ENCODE results near the gene TMCO2. TPM values are rescaled to one million over a fixed set of nuclear protein-coding genes. Genes with fewer than 3 reads are reported as not detected.
A peak's percentile ranks its signal among the peaks of the same experiment; 100 is the strongest.

TMCO2 gene
- total and polyA plus RNA-seq, 2 donors: not detected

DNA sequence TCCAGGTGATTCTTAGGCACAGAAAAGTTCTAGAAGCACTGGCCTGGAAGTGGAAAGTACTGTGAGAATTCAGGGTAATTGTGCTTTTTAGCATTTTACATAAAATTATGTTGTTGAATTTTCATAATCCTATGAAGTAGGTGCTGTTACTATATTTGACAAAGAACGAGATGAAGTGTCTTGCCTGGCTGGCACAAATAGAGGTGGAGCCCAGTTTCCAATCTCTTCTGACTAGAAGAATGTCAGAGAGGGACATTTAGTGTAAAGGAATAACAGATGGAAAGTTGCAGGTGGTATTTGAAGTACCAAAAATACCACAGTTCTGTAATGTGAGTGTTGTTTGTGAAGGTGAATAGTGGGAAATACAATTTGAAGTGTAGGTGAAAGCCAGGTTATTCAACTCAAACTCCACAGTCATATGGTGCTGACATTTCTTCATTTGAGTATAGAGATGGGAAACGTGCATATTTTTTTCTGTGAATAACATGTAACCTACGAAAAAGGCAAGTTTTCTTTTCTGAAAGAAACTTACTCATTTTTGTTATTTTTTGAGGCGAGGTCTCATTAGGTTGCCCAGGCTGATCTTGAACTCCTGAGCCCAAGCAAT is 3.5 kb upstream of the TMCO2 start:
- no peak overlapping the region for H3K27ac ChIP-seq (ENCODE audit: low read depth)
- 68% methylated on average over 4 of the region's 4 CpGs for WGBS
- DNase-seq (ENCODE audit: extremely low spot score): no peak
- H3K4me3 ChIP-seq (ENCODE audit: low read depth, low read length): no peak overlapping the region
- no peaks in the 10 kb centered on the region for H3K36me3 ChIP-seq (ENCODE audit: insufficient read depth)
- H3K4me1 ChIP-seq (ENCODE audit: insufficient read depth): no peaks in the 10 kb centered on the region

- Histone ChIP-seq H3K27ac (ENCODE audit: low read depth) (no peak overlapping the region), H3K4me1 (ENCODE audit: insufficient read depth) (no peaks in the 10 kb centered on the region), H3K36me3 (ENCODE audit: insufficient read depth) (no peaks in the 10 kb centered on the region), H3K4me3 (ENCODE audit: low read depth, low read length) (no peak overlapping the region)
- DNase-seq (ENCODE audit: extremely low spot score): no peak
- WGBS: 94% methylated on average over 3 of the region's 3 CpGs
Observed at GRCh38 chr1:40245686-40246085, 2.1 kb upstream of the TMCO2 start.

GRCh38 chr1:40248412-40248811 is 675 bp downstream of the TMCO2 start:
- no peak overlapping the region for H3K27ac ChIP-seq (ENCODE audit: low read depth)
- H3K36me3 ChIP-seq (ENCODE audit: insufficient read depth): no peaks in the 10 kb centered on the region
- H3K4me1 ChIP-seq (ENCODE audit: insufficient read depth): no peaks in the 10 kb centered on the region
- no peak for DNase-seq (ENCODE audit: extremely low spot score)
- H3K4me3 ChIP-seq (ENCODE audit: low read depth, low read length): no peak overlapping the region

- Histone ChIP-seq H3K27ac (ENCODE audit: low read depth) (no peak overlapping the region), H3K4me3 (ENCODE audit: low read depth, low read length) (no peak overlapping the region), H3K36me3 (ENCODE audit: insufficient read depth) (no peaks in the 10 kb centered on the region), H3K4me1 (ENCODE audit: insufficient read depth) (no peaks in the 10 kb centered on the region)
- WGBS: 74% methylated on average over 4 of the region's 4 CpGs
- no peak for DNase-seq (ENCODE audit: extremely low spot score)
Observed at GRCh38 chr1:40251456-40251855, 3.7 kb downstream of the TMCO2 start.

DNA sequence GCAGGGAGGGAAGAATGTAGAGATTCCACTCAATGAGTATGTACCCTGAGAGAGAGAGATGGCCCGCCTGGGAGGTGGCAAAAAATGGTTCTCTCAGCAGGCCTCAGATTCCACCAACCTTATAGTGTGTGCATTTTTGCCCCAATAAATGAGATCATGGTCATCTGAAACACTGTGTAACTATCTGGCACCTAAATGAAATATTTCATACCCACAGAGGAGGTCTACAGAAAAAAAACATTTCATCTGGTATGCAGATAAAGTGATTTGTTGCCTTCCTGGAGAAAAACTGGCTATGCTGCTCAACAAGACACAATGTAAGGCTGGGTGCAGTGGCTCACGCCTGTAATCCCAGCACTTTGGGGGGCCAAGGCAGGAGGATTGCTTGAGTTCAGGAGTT is 4.9 kb downstream of the TMCO2 start:
- Histone ChIP-seq H3K4me1 (ENCODE audit: insufficient read depth) (no peaks in the 10 kb centered on the region), H3K36me3 (ENCODE audit: insufficient read depth) (no peaks in the 10 kb centered on the region), H3K4me3 (ENCODE audit: low read depth, low read length) (no peak overlapping the region), H3K27ac (ENCODE audit: low read depth) (no peak overlapping the region)
- DNase-seq (ENCODE audit: extremely low spot score): no peak
- WGBS: 66% methylated on average over 2 of the region's 2 CpGs

- Histone ChIP-seq H3K36me3 (ENCODE audit: insufficient read depth) (no peaks in the 10 kb centered on the region), H3K4me1 (ENCODE audit: insufficient read depth) (no peaks in the 10 kb centered on the region), H3K27ac (ENCODE audit: low read depth) (no peak overlapping the region), H3K4me3 (ENCODE audit: low read depth, low read length) (no peak overlapping the region)
- no peak for DNase-seq (ENCODE audit: extremely low spot score)
Observed at GRCh38 chr1:40255231-40255630, 7.5 kb downstream of the TMCO2 start.

DNA sequence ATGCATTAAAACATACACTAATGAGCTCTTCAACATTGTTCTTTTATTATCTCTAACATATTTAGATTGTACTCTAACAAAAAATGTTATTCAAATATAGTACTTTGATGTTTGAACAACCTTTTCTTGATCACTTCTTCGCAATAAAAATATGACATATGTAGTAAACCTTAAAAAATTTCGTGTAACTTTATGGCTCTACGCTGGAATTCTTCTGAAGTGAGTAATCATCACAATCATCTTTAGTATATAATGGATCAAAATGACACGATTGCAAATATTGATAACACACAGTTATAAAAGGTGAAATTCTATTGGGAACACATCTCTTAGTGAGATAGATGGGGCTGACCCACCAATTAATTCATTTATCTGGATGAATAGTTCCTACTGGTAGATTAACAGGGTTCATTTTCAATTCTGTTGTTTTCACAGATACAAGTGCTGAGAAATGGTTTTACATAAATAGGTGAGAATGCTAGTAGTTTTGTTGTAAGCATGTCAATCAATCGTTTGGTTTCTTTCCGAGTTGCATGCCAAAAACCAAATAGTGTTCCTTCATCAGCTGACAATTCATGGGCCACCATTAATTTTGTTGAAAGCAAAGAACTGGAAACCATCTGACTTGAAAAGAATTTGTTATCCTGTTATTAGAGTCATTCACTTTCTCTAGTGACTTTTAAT is 8.8 kb downstream of the TMCO2 start:
- no peak overlapping the region for H3K27ac ChIP-seq (ENCODE audit: low read depth)
- no peaks in the 10 kb centered on the region for H3K36me3 ChIP-seq (ENCODE audit: insufficient read depth)
- no peak overlapping the region for H3K4me3 ChIP-seq (ENCODE audit: low read depth, low read length)
- H3K4me1 ChIP-seq (ENCODE audit: insufficient read depth): no peaks in the 10 kb centered on the region
- no peak for DNase-seq (ENCODE audit: extremely low spot score)
- 67% methylated on average over 6 of the region's 6 CpGs for WGBS

DNA sequence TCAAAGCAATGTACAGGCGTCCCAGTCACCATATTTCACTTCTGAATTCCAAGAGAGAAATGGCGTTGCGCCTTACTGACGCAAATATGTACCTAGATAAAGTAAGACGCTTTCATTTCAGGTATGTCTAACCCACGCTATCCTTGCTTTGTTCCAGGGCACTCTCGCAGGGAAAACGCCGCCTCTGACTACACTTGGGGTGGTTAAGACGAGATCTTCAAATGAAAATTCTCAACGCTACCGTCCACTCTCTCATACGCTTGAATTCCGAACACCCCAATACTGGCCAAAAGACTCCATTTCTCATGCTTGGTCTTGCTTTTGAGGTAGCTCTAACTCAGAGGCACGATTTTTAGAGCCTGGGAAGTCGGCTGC is 9.6 kb downstream of the TMCO2 start:
- no peaks in the 10 kb centered on the region for H3K36me3 ChIP-seq (ENCODE audit: insufficient read depth)
- DNase-seq (ENCODE audit: extremely low spot score): no peak
- H3K4me1 ChIP-seq (ENCODE audit: insufficient read depth): no peaks in the 10 kb centered on the region
- H3K4me3 ChIP-seq (ENCODE audit: low read depth, low read length): peak overlapping the region; percentile 84
- under 1% methylated on average over 16 of the region's 16 CpGs for WGBS
- H3K27ac ChIP-seq (ENCODE audit: low read depth): peak overlapping the region; percentile 98

GRCh38 chr1:40257688-40258444 is 10.1 kb downstream of the TMCO2 start, which contains the start of gene ZMPSTE24:
ZMPSTE24 (plus strand) TSS chr1:40258236; CDS start chr1:40258272, 36 bp downstream.
- under 1% methylated on average over 48 of the region's 48 CpGs for WGBS
- peak; percentile 94 for DNase-seq (ENCODE audit: extremely low spot score)
- no peaks in the 10 kb centered on the region for H3K4me1 ChIP-seq (ENCODE audit: insufficient read depth)
- H3K36me3 ChIP-seq (ENCODE audit: insufficient read depth): no peaks in the 10 kb centered on the region
- peak within 1 kb of the TSS; percentile 98 for H3K27ac ChIP-seq (ENCODE audit: low read depth)
- peak within 1 kb of the TSS; percentile 84 for H3K4me3 ChIP-seq (ENCODE audit: low read depth, low read length)

GRCh38 chr1:40258445-40258769 is 10.7 kb downstream of the TMCO2 start:
- Histone ChIP-seq H3K4me3 (ENCODE audit: low read depth, low read length) (peak overlapping the region; percentile 84), H3K36me3 (ENCODE audit: insufficient read depth) (no peaks in the 10 kb centered on the region), H3K27ac (ENCODE audit: low read depth) (no peak overlapping the region), H3K4me1 (ENCODE audit: insufficient read depth) (no peaks in the 10 kb centered on the region)
- no peak for DNase-seq (ENCODE audit: extremely low spot score)
- WGBS: 0% methylated on average over 10 of the region's 10 CpGs

- Histone ChIP-seq H3K27ac (ENCODE audit: low read depth) (no peak overlapping the region), H3K36me3 (ENCODE audit: insufficient read depth) (peaks cover 9% of the 10 kb centered on the region), H3K4me1 (ENCODE audit: insufficient read depth) (no peaks in the 10 kb centered on the region), H3K4me3 (ENCODE audit: low read depth, low read length) (no peak overlapping the region)
- 79% methylated on average over 3 of the region's 3 CpGs for WGBS
- no peak for DNase-seq (ENCODE audit: extremely low spot score)
Observed at GRCh38 chr1:40264354-40264781, 16.6 kb downstream of the TMCO2 start.

- Histone ChIP-seq H3K36me3 (ENCODE audit: insufficient read depth) (peaks cover 9% of the 10 kb centered on the region), H3K4me3 (ENCODE audit: low read depth, low read length) (no peak overlapping the region), H3K4me1 (ENCODE audit: insufficient read depth) (no peaks in the 10 kb centered on the region), H3K27ac (ENCODE audit: low read depth) (no peak overlapping the region)
- no peak for DNase-seq (ENCODE audit: extremely low spot score)
Observed at GRCh38 chr1:40265298-40265697, 17.6 kb downstream of the TMCO2 start.

GRCh38 chr1:40265919-40266318 is 18.2 kb downstream of the TMCO2 start:
- peaks cover 9% of the 10 kb centered on the region for H3K36me3 ChIP-seq (ENCODE audit: insufficient read depth)
- H3K27ac ChIP-seq (ENCODE audit: low read depth): no peak overlapping the region
- H3K4me3 ChIP-seq (ENCODE audit: low read depth, low read length): no peak overlapping the region
- H3K4me1 ChIP-seq (ENCODE audit: insufficient read depth): no peaks in the 10 kb centered on the region
- no peak for DNase-seq (ENCODE audit: extremely low spot score)

DNA sequence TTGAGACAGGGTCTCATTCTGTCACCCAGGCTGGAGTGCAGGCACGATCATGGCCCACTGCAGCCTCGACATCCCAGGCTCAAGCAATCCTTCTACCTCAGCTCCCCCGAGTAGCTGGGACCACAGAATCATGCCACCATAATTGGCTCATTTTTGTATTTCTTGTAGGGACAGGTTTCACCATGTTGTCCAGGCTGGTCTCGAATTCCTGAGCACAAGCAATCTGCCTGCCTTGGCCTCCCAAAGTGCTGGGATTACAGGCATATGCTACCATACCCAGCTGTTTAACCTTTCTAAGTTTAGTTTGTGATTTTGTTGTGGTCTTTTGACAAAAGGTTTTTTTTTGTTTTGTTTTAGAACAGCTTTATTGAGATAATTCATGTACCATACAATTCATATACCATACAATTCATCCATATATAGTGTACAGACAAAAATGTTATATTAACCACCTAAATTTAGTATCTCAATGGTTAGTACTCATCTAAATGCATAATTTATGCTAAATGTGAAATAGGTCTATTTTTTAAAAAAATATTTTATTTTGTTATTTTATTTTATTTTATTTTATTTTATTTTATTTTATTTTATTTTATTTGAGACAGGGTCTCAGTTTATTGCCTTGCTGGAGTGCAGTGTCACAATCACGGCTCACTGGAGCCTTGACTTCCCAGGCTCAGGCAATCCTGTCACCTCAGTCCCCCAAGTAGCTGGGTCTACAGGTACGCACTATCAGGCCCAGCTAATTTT is 19.2 kb downstream of the TMCO2 start:
- Histone ChIP-seq H3K4me3 (ENCODE audit: low read depth, low read length) (no peak overlapping the region), H3K36me3 (ENCODE audit: insufficient read depth) (peaks cover 9% of the 10 kb centered on the region), H3K4me1 (ENCODE audit: insufficient read depth) (no peaks in the 10 kb centered on the region), H3K27ac (ENCODE audit: low read depth) (no peak overlapping the region)
- DNase-seq (ENCODE audit: extremely low spot score): no peak
- 85% methylated on average over 6 of the region's 6 CpGs for WGBS
